Suprapubic skin (tissue), 4 donors: Measurements from ENCODE around the gene UPK3B. TPM values are rescaled to one million over a fixed set of nuclear protein-coding genes. Genes with fewer than 3 reads are reported as not detected.
"Not testable (repeated sequence)": the region's sequence is repeated elsewhere in the genome, so short reads cannot be mapped to it uniquely, and the experiment has no call there.

Experiments
- DNase-seq, 2 donors: peaks; one replicate each; pipeline ENCODE4 v3.0.0-alpha.2; 2019; ENCODE audit warnings: low spot score in 2 of 2
- H3K27ac ChIP-seq: fragments of 200-600 bp; sonication (generic); one replicate; pipeline ENCODE4 v1.5.1; 2019
- H3K27me3 ChIP-seq: fragments of 200-600 bp; sonication (generic); one replicate; pipeline ENCODE4 v1.5.1; 2019
- H3K36me3 ChIP-seq: fragments of 200-600 bp; sonication (generic); one replicate; pipeline ENCODE4 v1.5.1; 2019
- H3K4me1 ChIP-seq: fragments of 200-600 bp; sonication (generic); one replicate; pipeline ENCODE4 v1.5.1; 2019
- H3K4me3 ChIP-seq: fragments of 200-600 bp; sonication (generic); one replicate; pipeline ENCODE4 v1.5.1; 2019; ENCODE audit warnings: mild to moderate bottlenecking
- H3K9me3 ChIP-seq: fragments of 200-600 bp; sonication (generic); one replicate; pipeline ENCODE4 v1.5.1; 2019
- CTCF ChIP-seq, 2 donors: fragments of 200-600 bp in 1 of 2; fragments of 450-650 bp in 1 of 2; sonication (generic) in 1 of 2; IDR thresholded peaks; one replicate each; pipeline ENCODE4 v1.5.1; 2016 to 2019; ENCODE audit warnings: antibody characterized with exemption in 2 of 2, mild to moderate bottlenecking in 1 of 2, moderate library complexity in 1 of 2
- EP300 ChIP-seq: sonication (generic); formaldehyde crosslinking; IDR thresholded peaks from one replicate; pipeline ENCODE4 v1.6.1; 2017; ENCODE audit warnings: antibody characterized with exemption
- POLR2A ChIP-seq, 2 donors: fragments of 450-650 bp; IDR thresholded peaks; one replicate each; pipeline ENCODE4 v1.6.1; 2017; ENCODE audit warnings: antibody characterized with exemption in 2 of 2, mild to moderate bottlenecking in 2 of 2, moderate library complexity in 2 of 2
- POLR2AphosphoS5 ChIP-seq, 3 donors: sonication (generic); formaldehyde crosslinking; IDR thresholded peaks; one replicate each; pipeline ENCODE4 v1.6.1; 2017; ENCODE audit warnings: antibody characterized with exemption in 3 of 3
- WGBS: methylation state at CpG from one replicate; pipeline ENCODE4 v1.1.5; 2018; 5-methylcytosine and 5-hydroxymethylcytosine counted together
- total RNA-seq, 4 donors: library from RNA; depleted of rRNA; stranded (reverse); fragments of >200 nt; gene quantifications; one replicate each; pipeline ENCODE4 v1.1.0, GENCODE V29; 2016

UPK3B gene
- 10 to 100 TPM in 2 of 4 donors, 1 to 10 TPM in 2; 6.0 to 43.9 (median 8.9) TPM for total RNA-seq

GRCh38 chr7:76509931-76510877 is at the start of gene UPK3B:
UPK3B (plus strand) TSS chr7:76510552; CDS start chr7:76510653, 101 bp downstream.
- DNase-seq = peak in 1 of 2 donors; percentile 60
- WGBS = 24% methylated on average over 6 of the region's 20 CpGs
- no peak within 1 kb of the TSS for H3K4me3 ChIP-seq

GRCh38 chr7:76460767-76461166 is 49.6 kb upstream of the UPK3B start:
- not testable (repeated sequence) for H3K4me3 ChIP-seq, H3K27ac ChIP-seq, DNase-seq, H3K9me3 ChIP-seq, H3K36me3 ChIP-seq, H3K27me3 ChIP-seq
- H3K4me1 ChIP-seq = peaks cover 10% of the 10 kb centered on the region
- 84% methylated on average over 14 of the region's 20 CpGs for WGBS

More at GRCh38 chr7:76509931-76510877, at the start of gene UPK3B:
- Histone ChIP-seq H3K36me3 (peaks cover 16% of the 10 kb centered on the region), H3K9me3 (no peaks in the 10 kb centered on the region), H3K27ac (no peak within 1 kb of the TSS), H3K27me3 (no peaks in the 10 kb centered on the region), H3K4me1 (peaks cover 15% of the 10 kb centered on the region)
- TF ChIP-seq CTCF (IDR thresholded peaks at IDR 0.05) (no peak), POLR2AphosphoS5 (IDR thresholded peaks at IDR 0.05) (no peak), EP300 (no peak), POLR2A (IDR thresholded peaks at IDR 0.05) (no peak)

- no CpG with 5 or more reads among the region's 54 CpGs for WGBS
- not testable (repeated sequence) for H3K36me3 ChIP-seq
These were observed 48.8 kb upstream of the UPK3B start, which contains the start of gene DTX2 for GRCh38 chr7:76461464-76462101. DTX2 (plus strand) TSS chr7:76461709; CDS start chr7:76480510, 18,801 bp downstream.

GRCh38 chr7:76462271-76462882 is 48.0 kb upstream of the UPK3B start:
- WGBS = no CpG with 5 or more reads among the region's 17 CpGs
- not testable (repeated sequence) for H3K36me3 ChIP-seq, H3K4me3 ChIP-seq, H3K27ac ChIP-seq, DNase-seq, H3K27me3 ChIP-seq, H3K9me3 ChIP-seq
- peaks cover 17% of the 10 kb centered on the region for H3K4me1 ChIP-seq

More at GRCh38 chr7:76461464-76462101, 48.8 kb upstream of the UPK3B start, which contains the start of gene DTX2:
- not testable (repeated sequence) for H3K9me3 ChIP-seq, DNase-seq, H3K27me3 ChIP-seq
- Histone ChIP-seq H3K27ac (peak within 1 kb of the TSS; percentile 80), H3K4me1 (peaks cover 12% of the 10 kb centered on the region), H3K4me3 (peak within 1 kb of the TSS; percentile 55)

GRCh38 chr7:76464959-76465358 is 45.4 kb upstream of the UPK3B start:
- not testable (repeated sequence) for H3K27me3 ChIP-seq, H3K9me3 ChIP-seq, H3K4me3 ChIP-seq, H3K27ac ChIP-seq, H3K36me3 ChIP-seq, DNase-seq
- peaks cover 23% of the 10 kb centered on the region for H3K4me1 ChIP-seq
- WGBS = 70% methylated on average over 4 of the region's 5 CpGs

- DNase-seq, H3K27me3 ChIP-seq, H3K36me3 ChIP-seq, H3K9me3 ChIP-seq, H3K27ac ChIP-seq, H3K4me3 ChIP-seq: not testable (repeated sequence)
- H3K4me1 ChIP-seq = peaks cover 23% of the 10 kb centered on the region
- no CpG with 5 or more reads among the region's 8 CpGs for WGBS
These were observed 44.4 kb upstream of the UPK3B start for GRCh38 chr7:76465950-76466349.

GRCh38 chr7:76467743-76468404 is 42.5 kb upstream of the UPK3B start:
- H3K27ac ChIP-seq = not testable (repeated sequence)

GRCh38 chr7:76471556-76472221 is 38.7 kb upstream of the UPK3B start:
- H3K9me3 ChIP-seq, H3K4me3 ChIP-seq, H3K36me3 ChIP-seq, H3K27me3 ChIP-seq, DNase-seq, H3K27ac ChIP-seq: not testable (repeated sequence)
- 80% methylated on average over 5 of the region's 10 CpGs for WGBS
- peaks cover 12% of the 10 kb centered on the region for H3K4me1 ChIP-seq

More at GRCh38 chr7:76467743-76468404, 42.5 kb upstream of the UPK3B start:
- H3K27me3 ChIP-seq, DNase-seq, H3K4me3 ChIP-seq, H3K36me3 ChIP-seq, H3K9me3 ChIP-seq: not testable (repeated sequence)
- H3K4me1 ChIP-seq = peaks cover 23% of the 10 kb centered on the region
- WGBS = 50% methylated on average over 10 of the region's 14 CpGs

GRCh38 chr7:76473097-76473496 is 37.3 kb upstream of the UPK3B start:
- not testable (repeated sequence) for H3K4me1 ChIP-seq, H3K4me3 ChIP-seq, H3K27ac ChIP-seq, H3K9me3 ChIP-seq, H3K36me3 ChIP-seq, DNase-seq, H3K27me3 ChIP-seq
- WGBS = 100% methylated on average over 2 of the region's 6 CpGs

- DNase-seq, H3K4me1 ChIP-seq, H3K9me3 ChIP-seq, H3K27ac ChIP-seq, H3K27me3 ChIP-seq, H3K4me3 ChIP-seq: not testable (repeated sequence)
- H3K36me3 ChIP-seq = peaks cover 17% of the 10 kb centered on the region
- no CpG with 5 or more reads among the region's 11 CpGs for WGBS
These were observed 34.1 kb upstream of the UPK3B start for GRCh38 chr7:76476280-76476679.

GRCh38 chr7:76476742-76477474 is 33.4 kb upstream of the UPK3B start:
- WGBS = 79% methylated on average over 2 of the region's 24 CpGs
- not testable (repeated sequence) for H3K27me3 ChIP-seq, H3K4me1 ChIP-seq, H3K4me3 ChIP-seq, H3K9me3 ChIP-seq, H3K27ac ChIP-seq, DNase-seq
- peaks cover 14% of the 10 kb centered on the region for H3K36me3 ChIP-seq
